ENCODE data around the gene OLIG2. TPM values are rescaled to one million over a fixed set of nuclear protein-coding genes. Genes with fewer than 3 reads are reported as not detected.

OLIG2 gene
- total and polyA plus RNA-seq, 2 of the 4 experiments (the other 2 are of a cell fraction) = not detected

DNA sequence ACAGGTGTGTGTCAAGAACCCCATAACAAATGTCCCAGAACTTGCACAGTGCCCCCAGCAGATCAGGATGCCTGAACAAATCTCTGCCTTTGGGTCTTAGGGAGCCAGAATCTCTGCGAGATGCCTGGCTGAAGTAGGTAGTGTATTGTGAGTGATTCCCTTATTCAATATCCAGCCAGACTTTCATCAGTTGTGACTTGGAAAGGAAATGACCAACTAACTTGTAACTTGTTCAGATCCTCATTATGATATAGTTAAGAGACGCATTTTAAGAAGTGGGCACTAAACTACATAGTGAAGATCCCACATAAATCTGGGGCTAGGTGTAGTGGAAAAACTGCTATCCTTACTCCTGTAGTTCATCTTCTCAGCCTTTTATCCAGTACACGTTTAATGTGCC lies 11.8 kb downstream of the OLIG2 start:
- no peak overlapping the region for H2BK120ac ChIP-seq (ENCODE audit: low read depth, low read length)
- DNase-seq (no peak), ATAC-seq (ENCODE audit: low read depth) (no peak)
- H2BK15ac ChIP-seq (ENCODE audit: low read depth, low read length) = peak overlapping the region; percentile 68; the same call in 1 of the 3 replicates
- no peaks in the 10 kb centered on the region for H3K79me1 ChIP-seq (ENCODE audit: low read depth in 1 of 2, low read length in 2 of 2)
- H3K36me3 ChIP-seq (ENCODE audit: control insufficient read depth, insufficient read depth, low read length) = no peaks in the 10 kb centered on the region
- H3K4me1 ChIP-seq (ENCODE audit: control insufficient read depth, insufficient read depth, low read length) = peaks cover 6% of the 10 kb centered on the region; the same call in 1 of the 2 replicates
- intact Hi-C loops (cut with micrococcal nuclease) (no loop called here), dilution Hi-C loops (cut with HindIII; ENCODE audit: low sequenced_read_pairs, unreplicated experiment) (no loop called here), in situ Hi-C loops (cut with MboI; ENCODE audit: low sequenced_read_pairs) (no loop called here)
- H3K27me3 ChIP-seq (ENCODE audit: control insufficient read depth, insufficient read depth, low read length) = peaks cover 23% of the 10 kb centered on the region
- H4K20me1 ChIP-seq (ENCODE audit: insufficient read depth, low read length) = no peaks in the 10 kb centered on the region
- no CpG with 5 or more reads among the region's 3 CpGs for WGBS, 2 experiments (ENCODE audit: extremely low coverage in 2 of 2, insufficient read length in 1 of 2)
- TF ChIP-seq, protein P1, sequence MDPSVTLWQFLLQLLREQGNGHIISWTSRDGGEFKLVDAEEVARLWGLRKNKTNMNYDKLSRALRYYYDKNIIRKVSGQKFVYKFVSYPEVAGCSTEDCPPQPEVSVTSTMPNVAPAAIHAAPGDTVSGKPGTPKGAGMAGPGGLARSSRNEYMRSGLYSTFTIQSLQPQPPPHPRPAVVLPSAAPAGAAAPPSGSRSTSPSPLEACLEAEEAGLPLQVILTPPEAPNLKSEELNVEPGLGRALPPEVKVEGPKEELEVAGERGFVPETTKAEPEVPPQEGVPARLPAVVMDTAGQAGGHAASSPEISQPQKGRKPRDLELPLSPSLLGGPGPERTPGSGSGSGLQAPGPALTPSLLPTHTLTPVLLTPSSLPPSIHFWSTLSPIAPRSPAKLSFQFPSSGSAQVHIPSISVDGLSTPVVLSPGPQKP (IDR thresholded peaks at IDR 0.05; ENCODE audit: borderline replicate concordance, low read depth, low read length) = no peak
- TF ChIP-seq, protein P2, sequence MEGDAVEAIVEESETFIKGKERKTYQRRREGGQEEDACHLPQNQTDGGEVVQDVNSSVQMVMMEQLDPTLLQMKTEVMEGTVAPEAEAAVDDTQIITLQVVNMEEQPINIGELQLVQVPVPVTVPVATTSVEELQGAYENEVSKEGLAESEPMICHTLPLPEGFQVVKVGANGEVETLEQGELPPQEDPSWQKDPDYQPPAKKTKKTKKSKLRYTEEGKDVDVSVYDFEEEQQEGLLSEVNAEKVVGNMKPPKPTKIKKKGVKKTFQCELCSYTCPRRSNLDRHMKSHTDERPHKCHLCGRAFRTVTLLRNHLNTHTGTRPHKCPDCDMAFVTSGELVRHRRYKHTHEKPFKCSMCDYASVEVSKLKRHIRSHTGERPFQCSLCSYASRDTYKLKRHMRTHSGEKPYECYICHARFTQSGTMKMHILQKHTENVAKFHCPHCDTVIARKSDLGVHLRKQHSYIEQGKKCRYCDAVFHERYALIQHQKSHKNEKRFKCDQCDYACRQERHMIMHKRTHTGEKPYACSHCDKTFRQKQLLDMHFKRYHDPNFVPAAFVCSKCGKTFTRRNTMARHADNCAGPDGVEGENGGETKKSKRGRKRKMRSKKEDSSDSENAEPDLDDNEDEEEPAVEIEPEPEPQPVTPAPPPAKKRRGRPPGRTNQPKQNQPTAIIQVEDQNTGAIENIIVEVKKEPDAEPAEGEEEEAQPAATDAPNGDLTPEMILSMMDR (conservative IDR thresholded peaks at IDR 0.05; ENCODE audit: low read depth, low read length) = no peak
- TF ChIP-seq NFE2L2 (IDR thresholded peaks at IDR 0.05; ENCODE audit: low read depth, low read length) (no peak), CEBPB (IDR thresholded peaks at IDR 0.05; ENCODE audit: low read depth, low read length) (no peak), BHLHE40 (IDR thresholded peaks at IDR 0.05; ENCODE audit: low read depth, low read length) (no peak), MAFK (IDR thresholded peaks at IDR 0.05; ENCODE audit: low read depth, low read length) (no peak), RFX5 (IDR thresholded peaks at IDR 0.05; ENCODE audit: low read depth, low read length) (no peak), RCOR1 (IDR thresholded peaks at IDR 0.05; ENCODE audit: insufficient replicate concordance, low read length) (no peak), POLR2A (IDR thresholded peaks at IDR 0.05; ENCODE audit: low read depth, low read length) (no peak)
- TF ChIP-seq, protein P3, sequence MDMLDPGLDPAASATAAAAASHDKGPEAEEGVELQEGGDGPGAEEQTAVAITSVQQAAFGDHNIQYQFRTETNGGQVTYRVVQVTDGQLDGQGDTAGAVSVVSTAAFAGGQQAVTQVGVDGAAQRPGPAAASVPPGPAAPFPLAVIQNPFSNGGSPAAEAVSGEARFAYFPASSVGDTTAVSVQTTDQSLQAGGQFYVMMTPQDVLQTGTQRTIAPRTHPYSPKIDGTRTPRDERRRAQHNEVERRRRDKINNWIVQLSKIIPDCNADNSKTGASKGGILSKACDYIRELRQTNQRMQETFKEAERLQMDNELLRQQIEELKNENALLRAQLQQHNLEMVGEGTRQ (IDR thresholded peaks at IDR 0.05; ENCODE audit: low read depth, low read length) = no peak
- no peak overlapping the region for H3K4me3 ChIP-seq (ENCODE audit: insufficient read depth, low read depth, low read length)
- H3K9me1 ChIP-seq (ENCODE audit: insufficient read depth, low read length) = 0 out of 2 replicates have a peak, but pooled peaks cover 6% of the 10 kb centered on the region
- no peak overlapping the region for H3K56ac ChIP-seq (ENCODE audit: extremely low read depth, insufficient read depth, low read length)
- no peak overlapping the region for H3K27ac ChIP-seq (ENCODE audit: insufficient read depth, low read length)
- no peak overlapping the region for H4K5ac ChIP-seq (ENCODE audit: low read depth, low read length)
- H4K91ac ChIP-seq (ENCODE audit: insufficient read depth, low read depth, low read length) = no peak overlapping the region
- ChIA-PET CTCF (no interaction called here), POLR2A (ENCODE audit: unreplicated experiment) (no interaction called here)
- no peak overlapping the region for H3K9ac ChIP-seq (ENCODE audit: low read depth, low read length)
- no peak overlapping the region for H3K4me2 ChIP-seq (ENCODE audit: low read depth, low read length)
- no peak overlapping the region; the same call in 1 of the 2 replicates for H2AK5ac ChIP-seq (ENCODE audit: low read depth, low read length)
- H2BK5ac ChIP-seq (ENCODE audit: low read depth, low read length, poor library complexity, severe bottlenecking) = no peak overlapping the region
- H3K4ac ChIP-seq (ENCODE audit: low read depth, low read length) = no peak overlapping the region
- no peaks in the 10 kb centered on the region for H3K9me3 ChIP-seq (ENCODE audit: control insufficient read depth, insufficient read depth, low read length)
- H2AK9ac ChIP-seq (replicated peaks; ENCODE audit: low read depth, low read length, poor library complexity) = no peak overlapping the region
- no peak overlapping the region for H3K23ac ChIP-seq (ENCODE audit: low read depth, low read length)
- no peak overlapping the region for H2BK20ac ChIP-seq (ENCODE audit: low read depth, low read length)
- BruUV-seq (replicated peaks) = no TSS peak
- no peak overlapping the region for H3K14ac ChIP-seq (replicated peaks; ENCODE audit: low read depth, low read length)
- no peak overlapping the region for H4K8ac ChIP-seq (ENCODE audit: low read depth in 2 of 2, low read length in 2 of 2)
- no peak overlapping the region for H3K18ac ChIP-seq (ENCODE audit: low read depth, low read length)
- H2AFZ ChIP-seq (replicated peaks; ENCODE audit: low read length, poor library complexity) = no peak overlapping the region
